GM21576 (cell line): ENCODE data around the gene UBXN2A.

ENCODE experiments used
- ATAC-seq: cut with Tn5 transposase; IDR thresholded peaks from one replicate; pipeline ENCODE4 v1.9.1; 2021; ENCODE audit warnings: mild to moderate bottlenecking, moderate library complexity; ENCODE audit not compliant: unreplicated experiment

The UBXN2A gene, protein sequence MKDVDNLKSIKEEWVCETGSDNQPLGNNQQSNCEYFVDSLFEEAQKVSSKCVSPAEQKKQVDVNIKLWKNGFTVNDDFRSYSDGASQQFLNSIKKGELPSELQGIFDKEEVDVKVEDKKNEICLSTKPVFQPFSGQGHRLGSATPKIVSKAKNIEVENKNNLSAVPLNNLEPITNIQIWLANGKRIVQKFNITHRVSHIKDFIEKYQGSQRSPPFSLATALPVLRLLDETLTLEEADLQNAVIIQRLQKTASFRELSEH

DNA sequence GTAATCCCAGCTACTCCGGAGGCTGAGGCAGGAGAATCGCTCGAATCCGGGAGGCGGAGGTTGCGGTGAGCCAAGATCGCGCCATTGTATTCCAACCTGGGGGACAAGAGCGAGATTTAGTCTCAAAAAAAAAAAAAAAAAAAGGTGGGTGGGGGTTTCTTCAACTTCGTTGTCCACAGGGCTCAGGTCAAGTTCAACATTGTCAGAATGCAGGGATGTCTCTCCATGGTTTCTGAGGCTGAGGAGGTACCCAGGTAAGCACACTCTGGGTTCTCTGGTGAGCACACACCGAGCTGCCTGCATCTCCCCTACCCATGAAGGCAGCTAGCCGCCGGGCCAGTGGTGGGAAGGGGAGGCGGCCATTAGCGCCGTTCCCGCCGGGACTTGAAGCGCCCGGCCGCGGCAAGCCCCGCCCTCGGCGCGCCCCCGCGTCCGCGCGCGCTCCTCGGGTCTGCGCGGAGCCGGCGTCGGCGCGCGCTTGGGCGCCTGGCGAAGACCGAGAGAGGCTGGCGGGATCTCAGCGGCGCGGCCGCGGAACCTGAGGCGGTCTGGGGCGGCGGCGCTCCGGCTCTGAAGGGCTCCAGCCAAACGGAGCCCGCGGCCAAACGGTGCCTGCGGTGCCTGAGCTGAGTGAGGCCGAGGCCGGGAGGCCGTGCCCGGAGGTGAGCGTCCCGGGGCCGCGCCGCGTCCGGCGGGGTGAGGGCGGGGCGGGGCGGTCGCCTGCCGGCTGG is at the start of gene UBXN2A:
Gene UBXN2A (plus strand): TSS at position 477 of the 731 bp plus-strand sequence. CDS start 17,852 bp downstream, outside the sequence.
- peak; percentile 67 for ATAC-seq

DNA sequence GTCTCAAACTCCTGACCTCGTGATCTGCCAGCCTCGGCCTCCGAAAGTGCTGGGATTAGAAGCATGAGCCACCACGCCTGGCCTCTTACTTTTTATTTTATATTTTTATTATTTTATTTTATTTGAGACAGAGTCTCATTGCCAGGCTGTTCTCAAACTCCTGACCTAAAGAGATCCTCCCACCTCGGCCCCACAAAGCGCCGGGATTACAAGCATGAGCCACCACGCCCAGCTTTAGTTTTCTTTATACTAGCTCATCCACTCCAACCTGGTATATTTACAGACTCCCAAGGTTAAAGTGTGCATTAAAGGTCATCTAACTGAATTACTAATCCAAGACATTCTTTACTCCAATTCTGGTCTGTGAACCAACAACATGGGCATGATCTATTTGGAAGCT is 40.1 kb upstream of the UBXN2A start:
- ATAC-seq: no peak

DNA sequence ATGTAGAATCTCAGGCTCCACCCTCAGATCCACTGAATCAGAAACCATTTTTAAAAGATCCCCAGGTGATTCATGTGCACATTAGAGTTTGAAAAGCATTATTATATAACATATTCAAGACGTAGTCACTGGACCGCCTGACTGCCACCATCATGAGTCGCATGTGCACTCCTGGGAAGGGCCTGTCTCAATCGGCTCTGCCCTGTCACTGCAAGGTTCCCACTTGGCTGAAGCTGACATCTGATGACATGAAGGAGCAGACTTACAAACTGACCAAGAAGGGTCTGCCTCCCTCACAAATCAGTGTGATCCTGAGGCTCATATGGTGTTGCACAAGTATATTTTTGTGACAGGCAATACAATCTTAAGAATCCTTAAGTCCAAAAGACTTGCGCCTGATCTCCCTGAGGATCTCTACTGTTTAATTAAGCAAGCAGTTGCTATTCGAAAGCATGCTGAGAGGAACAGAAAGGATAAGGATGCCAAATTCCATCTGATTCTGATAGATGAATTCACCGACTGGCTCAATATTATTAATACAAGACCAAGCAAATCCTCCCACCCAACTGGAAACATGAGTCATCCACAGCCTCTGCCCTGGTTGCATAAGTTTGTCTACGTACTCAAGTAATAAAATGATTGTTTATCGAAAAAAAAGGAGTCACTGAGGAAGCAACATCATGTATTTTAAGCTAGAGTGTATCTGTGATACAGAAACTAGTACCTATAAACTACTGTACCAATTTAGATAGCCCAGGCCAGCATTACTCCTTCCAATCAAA is 39.5 kb upstream of the UBXN2A start:
- ATAC-seq: no peak

DNA sequence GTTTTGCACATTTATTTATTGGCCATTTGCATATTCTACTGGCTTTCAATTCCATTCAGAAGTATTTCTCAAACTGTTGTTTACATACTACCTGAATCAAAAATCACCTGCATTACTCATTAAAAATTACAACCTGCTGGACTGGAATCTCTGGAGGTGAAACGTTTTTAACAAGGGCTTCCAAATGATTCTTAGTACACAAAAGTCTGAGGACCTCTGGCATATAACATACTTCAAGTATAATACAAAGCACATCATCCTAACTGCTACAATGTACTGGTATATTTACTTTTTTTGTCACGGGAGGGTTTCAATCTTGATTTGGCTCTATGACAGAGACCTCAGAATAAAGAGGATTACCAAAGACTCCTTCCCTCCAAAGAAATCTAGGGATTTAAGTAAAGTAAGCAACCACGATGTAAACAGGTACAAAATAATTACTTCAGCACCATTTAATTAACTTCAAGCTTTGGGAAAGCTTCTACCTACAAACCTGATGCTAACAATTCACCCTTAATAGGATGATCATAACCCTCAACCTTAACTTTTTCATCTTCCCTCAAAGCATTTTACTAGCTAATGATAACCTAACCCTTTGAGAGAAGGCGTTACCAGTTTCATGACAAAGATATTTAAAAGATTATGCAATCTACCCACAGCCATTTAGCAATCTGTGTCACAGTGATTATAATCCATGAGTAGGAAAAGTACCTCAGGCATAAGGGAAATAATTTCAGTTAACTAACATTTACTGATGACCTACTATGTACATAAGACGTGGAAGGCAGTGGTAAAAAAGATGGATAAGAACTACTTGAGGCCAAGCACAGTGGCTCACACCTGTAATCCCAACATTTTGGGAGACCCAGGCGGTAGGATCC is 38.1 kb upstream of the UBXN2A start:
- no peak for ATAC-seq

DNA sequence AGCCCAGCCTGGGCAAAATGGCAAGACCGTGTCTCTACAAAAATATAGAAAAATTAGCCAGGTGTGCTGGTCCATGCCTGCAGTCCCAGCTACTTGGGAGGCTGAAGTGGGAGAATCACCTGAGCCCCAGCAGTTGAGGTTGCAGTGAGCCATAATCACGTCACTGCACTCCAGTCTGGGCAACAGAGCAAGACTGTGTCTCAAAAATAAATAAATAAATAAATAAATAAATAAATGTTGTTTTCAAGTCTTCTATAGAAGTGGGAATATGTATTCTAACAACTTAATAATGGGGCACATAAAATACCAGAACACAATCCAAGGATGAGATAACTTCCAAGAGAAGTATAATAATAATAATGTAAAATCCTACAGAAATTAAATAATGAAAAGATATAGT is 37.2 kb upstream of the UBXN2A start:
- no peak for ATAC-seq

DNA sequence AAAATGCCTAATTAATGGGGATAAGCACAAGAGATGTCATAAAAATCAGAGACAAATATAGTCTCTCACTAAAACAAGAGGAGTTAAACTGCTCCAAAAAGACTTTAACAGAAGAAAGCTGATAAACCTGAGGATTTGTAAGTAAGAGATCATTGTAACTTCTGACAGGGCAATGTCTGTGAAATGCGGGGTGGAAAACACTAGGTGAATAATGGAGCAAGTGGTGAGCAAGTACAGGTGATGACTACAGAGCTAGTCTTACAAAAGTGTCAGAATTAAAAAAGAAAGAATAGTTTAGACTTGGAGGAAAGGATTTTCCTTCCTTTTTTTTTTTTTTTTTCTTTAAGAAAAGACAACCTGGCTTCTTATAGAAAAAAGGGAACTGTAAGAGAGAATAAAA is 36.0 kb upstream of the UBXN2A start:
- ATAC-seq: no peak

DNA sequence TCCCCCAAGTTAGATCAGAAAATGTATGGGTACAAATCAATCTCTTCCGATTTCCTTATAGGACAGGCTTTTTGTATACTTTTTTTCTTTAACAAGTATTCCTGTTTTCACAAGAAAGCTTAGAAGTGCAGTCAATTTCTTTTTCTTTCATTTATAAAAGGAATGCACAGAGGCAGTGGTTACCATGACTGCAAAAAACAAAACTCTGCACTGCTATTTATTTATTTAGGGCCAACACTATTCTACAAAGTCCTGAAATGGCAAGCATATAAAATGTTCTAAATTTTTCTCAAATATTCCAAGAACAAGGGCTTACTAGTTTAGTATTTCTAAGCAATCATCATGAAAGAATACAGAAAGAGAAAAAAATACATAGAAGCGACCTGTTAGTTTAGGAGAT is 35.6 kb upstream of the UBXN2A start:
- ATAC-seq: no peak

DNA sequence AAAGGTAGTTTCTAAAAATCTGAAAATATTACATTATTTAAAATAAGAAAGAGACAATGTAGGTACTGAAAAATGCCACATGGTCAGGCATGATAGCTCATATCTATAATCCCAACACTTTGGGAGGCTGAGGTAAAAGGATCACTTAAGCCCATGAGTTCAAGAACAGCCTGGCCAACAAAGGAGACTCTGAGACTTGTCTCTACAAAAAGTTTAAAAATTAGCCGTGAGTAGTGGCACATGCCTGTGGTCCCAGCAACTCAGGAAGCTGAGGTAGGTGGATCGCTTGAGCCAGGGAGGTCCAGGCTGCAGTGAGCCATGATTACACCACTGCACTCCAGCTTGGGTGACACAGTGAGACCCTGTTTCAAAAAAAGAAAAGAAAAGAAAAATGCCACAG is 35.1 kb upstream of the UBXN2A start:
- ATAC-seq: no peak

DNA sequence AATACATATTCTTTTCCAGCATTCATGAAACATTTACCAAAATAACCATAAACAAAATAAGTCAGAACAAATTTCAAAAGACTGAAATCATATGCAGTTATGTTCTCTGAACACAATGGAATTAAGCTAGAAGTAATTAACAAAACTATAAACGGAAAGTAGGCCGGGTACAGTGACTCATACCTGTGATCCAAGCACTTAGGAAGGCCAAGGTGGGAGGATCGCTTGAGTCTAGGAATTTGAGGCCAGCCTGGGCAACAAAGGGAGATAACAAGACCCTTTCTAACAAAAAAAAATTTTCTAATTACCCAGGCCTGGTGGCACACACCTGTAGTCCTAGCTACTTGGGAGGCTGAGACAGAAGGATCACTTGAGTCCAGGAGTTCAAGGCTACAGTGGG is 28.2 kb upstream of the UBXN2A start:
- ATAC-seq: no peak

DNA sequence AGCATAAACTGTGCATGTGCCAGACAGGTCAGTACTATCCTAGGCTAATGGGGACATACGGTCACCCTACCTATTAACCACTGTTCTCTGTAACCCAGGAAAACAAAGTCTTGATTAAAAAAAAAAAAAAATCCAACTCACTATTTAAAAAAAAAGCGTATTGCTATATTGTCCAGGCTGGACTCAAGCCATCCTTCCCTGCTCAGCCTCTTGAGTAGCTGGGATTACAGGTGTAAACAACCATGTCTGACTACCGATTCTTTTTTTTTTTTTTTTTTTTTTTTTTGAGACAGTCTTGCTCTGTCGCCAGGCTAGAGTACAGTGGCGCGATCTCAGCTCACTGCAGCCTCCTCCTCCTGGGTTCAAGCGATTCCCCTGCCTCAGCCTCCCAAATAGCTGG is 24.9 kb upstream of the UBXN2A start:
- no peak for ATAC-seq

DNA sequence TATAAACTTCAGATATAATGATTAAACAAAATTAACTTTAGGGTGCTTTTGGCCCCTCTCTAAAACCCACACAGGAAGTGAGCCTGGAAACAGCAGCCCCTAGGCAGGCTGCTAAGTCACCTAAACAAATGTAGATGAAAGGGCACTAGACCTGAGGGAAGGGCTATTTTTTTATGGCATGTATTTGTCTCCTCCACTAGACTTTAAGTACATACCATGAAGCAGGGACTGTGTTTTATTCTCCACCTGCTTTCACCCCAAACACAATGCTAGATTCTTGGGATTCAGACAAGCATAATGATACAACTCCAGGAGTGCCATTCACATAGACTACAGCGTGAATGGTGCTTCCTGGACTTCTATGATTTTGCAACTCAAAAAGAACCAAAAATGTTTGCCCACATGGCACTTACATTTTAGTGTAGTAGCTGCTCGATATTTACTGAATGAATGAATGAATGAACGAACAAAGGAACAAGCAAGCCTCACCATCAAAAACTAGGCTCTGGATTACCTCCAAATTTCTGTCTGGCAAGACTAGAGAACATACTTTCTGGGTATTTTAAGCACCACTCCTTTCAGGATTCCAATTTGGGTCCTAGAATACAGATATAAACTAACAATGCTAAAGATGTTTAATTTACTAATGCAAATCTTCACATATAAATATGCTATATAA is 23.4 kb upstream of the UBXN2A start:
- no peak for ATAC-seq

DNA sequence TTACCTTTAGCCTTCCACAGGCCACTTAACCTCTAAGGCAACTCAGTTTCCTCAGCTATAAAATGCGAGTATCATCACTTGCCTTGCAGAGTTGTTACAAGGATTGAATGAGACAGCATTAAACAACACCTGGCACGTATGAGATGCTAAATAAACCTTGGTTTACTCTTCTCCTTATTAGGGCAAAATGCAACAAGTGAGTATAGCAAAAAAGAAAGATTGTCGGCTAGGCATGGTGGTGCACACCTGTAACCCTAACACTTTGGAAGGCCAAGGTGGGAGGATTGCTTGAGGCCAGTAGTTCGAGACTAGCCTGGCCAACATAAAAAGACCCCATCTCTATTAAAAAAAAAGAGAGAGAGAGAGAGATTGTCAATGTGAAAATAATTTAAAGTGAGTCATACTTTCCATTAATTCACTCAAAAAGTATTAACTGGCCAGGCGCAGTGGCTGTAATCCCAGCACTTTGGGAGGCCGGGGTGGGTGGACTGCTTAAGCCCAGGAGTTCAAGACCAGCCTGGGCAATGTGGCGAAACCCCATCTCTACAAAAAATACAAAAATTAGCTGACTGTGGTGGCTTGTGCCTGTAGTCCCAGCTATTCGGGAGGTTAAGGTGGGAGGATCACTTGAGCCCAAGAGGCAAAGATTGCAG is 21.3 kb upstream of the UBXN2A start:
- no peak for ATAC-seq

DNA sequence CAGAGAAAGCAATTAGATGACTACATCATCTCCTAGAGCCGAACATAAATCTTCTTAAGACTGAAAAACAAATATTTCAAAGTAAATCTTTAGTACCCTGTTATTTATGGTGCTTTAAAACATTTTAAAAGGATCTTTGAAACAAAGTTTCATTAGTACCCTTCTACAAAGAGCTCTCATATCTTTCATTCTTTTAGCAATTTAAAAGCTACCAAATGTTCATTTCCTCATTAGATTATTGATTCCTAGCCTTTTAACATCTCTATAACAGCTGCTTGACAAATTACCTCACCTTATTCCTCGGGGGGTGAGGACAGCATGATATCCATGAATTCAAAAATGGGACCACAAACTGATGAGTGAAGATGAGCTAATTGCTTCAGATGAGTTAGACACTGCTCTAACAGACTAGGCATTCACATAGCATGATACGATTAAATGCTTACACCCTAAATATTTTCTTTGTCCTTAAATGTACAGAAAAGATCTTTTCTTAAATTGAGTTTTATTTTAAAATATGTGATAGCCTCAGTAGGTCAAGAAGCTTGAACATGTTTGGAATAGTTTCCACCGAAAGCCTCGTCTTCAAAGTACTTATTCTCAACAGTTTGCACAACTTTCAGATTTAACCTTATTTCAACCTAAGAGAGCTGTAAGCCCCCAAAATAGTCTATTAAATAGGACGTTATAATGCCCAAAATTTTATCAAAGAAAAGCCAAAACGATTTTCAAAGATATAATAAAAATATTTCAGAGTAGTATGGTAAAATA is 15.5 kb upstream of the UBXN2A start:
- no peak for ATAC-seq

DNA sequence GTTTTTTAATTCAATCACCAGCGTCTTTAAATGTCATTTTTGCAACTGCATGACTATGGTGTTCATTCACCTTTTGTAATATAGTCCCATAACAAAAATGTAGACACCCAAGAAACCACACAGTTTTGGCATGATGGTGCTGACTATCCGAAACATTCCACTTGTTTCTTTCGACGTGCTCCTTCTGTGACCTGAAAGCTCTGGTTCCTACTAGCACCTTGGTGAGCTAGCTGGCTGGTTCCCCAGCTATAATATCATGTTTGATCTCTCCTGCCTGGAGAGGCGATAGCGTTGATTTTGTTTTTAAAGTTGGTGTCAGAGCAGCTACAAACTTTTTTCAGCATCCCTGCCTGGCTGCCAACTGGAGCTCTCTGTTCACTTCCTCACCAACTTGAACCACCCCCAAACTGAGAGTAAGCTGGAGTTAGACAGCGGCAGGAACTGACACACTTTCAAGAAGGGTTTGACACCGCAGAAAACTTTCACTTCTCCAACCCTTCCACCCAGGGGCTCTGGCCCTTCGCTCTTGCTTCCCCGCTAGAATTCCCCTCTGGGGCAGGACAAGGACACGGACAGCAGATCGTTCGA is 14.5 kb upstream of the UBXN2A start:
- peak; percentile 58 for ATAC-seq

DNA sequence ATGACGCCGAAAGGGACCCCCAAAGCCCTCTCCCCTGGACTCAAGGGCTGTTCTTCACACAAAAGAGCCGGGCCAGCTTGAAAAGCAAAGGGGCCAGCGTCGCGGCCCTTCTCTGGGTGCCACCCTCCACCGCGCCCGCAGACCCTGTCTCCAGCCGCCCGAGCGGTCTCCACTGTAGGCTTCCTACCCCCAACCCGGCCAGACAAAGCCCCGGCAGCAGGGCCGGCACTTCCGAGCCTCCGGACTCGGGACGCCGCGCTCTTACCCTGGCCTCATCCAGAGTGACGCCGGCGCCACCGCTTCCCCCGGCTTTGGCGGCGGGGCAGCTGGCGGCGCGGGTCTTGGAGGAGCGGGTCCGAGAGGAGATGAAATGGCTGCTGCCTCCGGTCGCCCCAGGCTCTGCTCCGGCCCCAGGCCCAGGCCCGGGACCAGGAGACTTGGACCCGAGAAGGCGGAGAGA is 13.9 kb upstream of the UBXN2A start:
- ATAC-seq: peak; percentile 25

DNA sequence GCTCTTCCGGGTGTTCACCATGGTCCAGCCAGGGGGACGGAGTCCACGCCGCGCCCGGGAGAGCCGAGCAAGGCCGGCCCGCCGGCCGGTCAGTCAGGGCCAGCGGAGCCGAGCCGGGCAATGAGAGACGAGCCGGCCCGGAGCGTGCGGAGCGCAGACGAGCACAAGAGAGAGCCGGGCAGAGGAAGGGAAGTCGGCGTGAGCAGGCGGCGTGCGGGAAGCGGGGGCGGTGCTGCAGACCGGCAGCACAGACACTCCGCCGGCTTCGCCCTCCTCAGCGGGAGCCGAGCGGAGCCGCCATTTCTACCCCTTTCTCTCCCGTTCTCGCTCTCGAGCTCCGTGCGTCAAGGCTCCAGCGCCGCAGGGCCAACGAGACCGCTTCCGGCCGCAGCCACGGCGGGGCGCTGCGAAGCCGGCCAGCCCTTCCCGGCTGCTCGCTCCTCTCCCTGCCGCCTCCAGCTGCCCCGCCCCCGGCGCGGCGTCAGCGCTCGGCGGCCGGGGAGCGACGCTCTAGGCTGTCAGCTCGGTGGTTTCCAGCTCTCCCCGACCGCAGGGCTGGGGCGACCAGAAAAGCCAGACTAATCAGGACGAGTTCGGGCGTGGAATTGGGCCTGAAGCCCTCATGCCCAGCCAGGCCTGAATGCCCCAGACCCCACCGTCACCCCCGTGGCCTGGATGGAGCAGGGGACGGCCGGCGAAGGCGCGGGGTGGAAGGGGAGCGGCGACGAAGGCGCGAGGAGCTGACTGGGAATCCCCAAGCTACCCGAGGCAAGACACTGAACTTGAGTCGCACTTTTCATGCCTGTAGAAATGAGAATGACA is 13.3 kb upstream of the UBXN2A start, which contains the start of gene ATAD2B:
Gene ATAD2B (minus strand): TSS at position 374 of the 822 bp plus-strand sequence. CDS start 353 bp downstream, at position 21.
- peak; percentile 61 for ATAC-seq

DNA sequence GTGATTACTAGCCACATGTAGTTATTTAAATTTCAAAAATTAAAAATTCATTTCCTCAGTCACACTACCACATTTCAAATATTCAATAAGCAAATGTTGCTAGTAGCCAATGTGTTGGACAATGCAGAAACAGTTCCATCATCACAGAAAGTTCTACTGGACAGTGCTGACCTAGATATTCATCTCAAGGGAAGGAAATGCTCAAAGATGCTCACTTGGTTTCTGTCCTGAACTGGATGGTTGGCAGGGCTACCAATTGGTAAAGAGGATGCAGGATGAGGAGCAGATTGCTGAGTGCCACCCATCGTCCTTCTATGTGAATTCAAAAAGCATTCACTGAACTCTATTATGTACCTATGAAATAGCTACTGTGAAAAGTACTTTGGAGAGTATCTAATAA is 6.0 kb upstream of the UBXN2A start:
- no peak for ATAC-seq
